HG03139 (cell line): ENCODE measurements around the gene HECTD4.

ENCODE experiments used
- ATAC-seq: cut with Tn5 transposase; IDR thresholded peaks from one replicate; pipeline ENCODE4 v1.9.1; 2021; ENCODE audit not compliant: unreplicated experiment

HECTD4 gene

GRCh38 chr12:112183141-112184021 lies 198.8 kb downstream of the HECTD4 start:
- no peak for ATAC-seq

- ATAC-seq, result no peak
These were observed 199.7 kb downstream of the HECTD4 start for GRCh38 chr12:112182499-112182898.

GRCh38 chr12:112180422-112180821 lies 201.8 kb downstream of the HECTD4 start:
- no peak for ATAC-seq

GRCh38 chr12:112179916-112180315 lies 202.3 kb downstream of the HECTD4 start:
- ATAC-seq, result no peak

GRCh38 chr12:112179341-112179740 lies 202.9 kb downstream of the HECTD4 start:
- no peak for ATAC-seq

- ATAC-seq, result no peak
These were observed 203.4 kb downstream of the HECTD4 start for GRCh38 chr12:112178796-112179195.

- no peak for ATAC-seq
These were observed 205.8 kb downstream of the HECTD4 start for GRCh38 chr12:112176321-112177010.

GRCh38 chr12:112175361-112176155 lies 206.7 kb downstream of the HECTD4 start:
- ATAC-seq, result no peak

- no peak for ATAC-seq
These were observed 209.5 kb downstream of the HECTD4 start for GRCh38 chr12:112172556-112173324.

- ATAC-seq, result no peak
These were observed 211.1 kb downstream of the HECTD4 start for GRCh38 chr12:112170971-112171596.

GRCh38 chr12:112170376-112170775 lies 211.9 kb downstream of the HECTD4 start:
- no peak for ATAC-seq

- no peak for ATAC-seq
These were observed 212.3 kb downstream of the HECTD4 start for GRCh38 chr12:112169966-112170365.

GRCh38 chr12:112169161-112169872 lies 212.9 kb downstream of the HECTD4 start:
- ATAC-seq, result no peak

- ATAC-seq, result no peak
These were observed 213.7 kb downstream of the HECTD4 start for GRCh38 chr12:112168561-112168971.

GRCh38 chr12:112167718-112168525 lies 214.3 kb downstream of the HECTD4 start:
- ATAC-seq, result no peak

GRCh38 chr12:112167031-112167461 lies 215.2 kb downstream of the HECTD4 start:
- ATAC-seq, result no peak

- ATAC-seq, result no peak
These were observed 215.9 kb downstream of the HECTD4 start for GRCh38 chr12:112166051-112167015.

GRCh38 chr12:112165624-112166023 lies 216.6 kb downstream of the HECTD4 start:
- no peak for ATAC-seq
